Measurements from ENCODE around the gene MARK3.

The MARK3 gene

GRCh38 chr14:103427485-103428443 is 42.5 kb downstream of the MARK3 start:
- no peak overlapping the region for H2BK12ac ChIP-seq (ENCODE audit: low read length)
- H3K4me1 ChIP-seq (ENCODE audit: control insufficient read depth in 1 of 2, insufficient read depth in 2 of 2, low read length in 2 of 2), result peaks cover 3 to 11% of the 10 kb centered on the region in 2 experiments
- peak in 1 of 2 donors; percentile 22 for DNase-seq
- peaks cover 0 to 2% of the 10 kb centered on the region in 2 experiments for H3K36me3 ChIP-seq (ENCODE audit: control insufficient read depth in 1 of 2, insufficient read depth in 2 of 2, low read length in 2 of 2)
- H4K8ac ChIP-seq (ENCODE audit: low read depth, low read length), result no peak overlapping the region
- H3K14ac ChIP-seq (ENCODE audit: low read length), result no peak overlapping the region
- no peak overlapping the region for H3K18ac ChIP-seq (ENCODE audit: low read length)
- no peak overlapping the region for H3K23ac ChIP-seq (ENCODE audit: low read length)
- H3K4me3 ChIP-seq (ENCODE audit: low read depth, low read length), result no peak overlapping the region
- H3K4me2 ChIP-seq (ENCODE audit: low read length), result no peak overlapping the region
- no CpG with 5 or more reads among the region's 3 CpGs for WGBS (ENCODE audit: extremely low coverage, insufficient coverage, insufficient read length)
- no peak overlapping the region for H3K4ac ChIP-seq (ENCODE audit: low read depth, low read length)
- no peaks in the 10 kb centered on the region for H3K9me3 ChIP-seq (ENCODE audit: insufficient read depth, low read depth, low read length)
- no peaks in the 10 kb centered on the region for H3K79me2 ChIP-seq (ENCODE audit: control insufficient read depth, insufficient read depth, low read length, poor library complexity)
- peak overlapping the region; percentile 37 for H2BK5ac ChIP-seq (ENCODE audit: low read depth, low read length, poor library complexity)
- H3K27ac ChIP-seq (ENCODE audit: low read depth, low read length), result no peak overlapping the region
- no peak overlapping the region for H3K9ac ChIP-seq (ENCODE audit: low read length)
- no peak overlapping the region for H4K91ac ChIP-seq (ENCODE audit: low read depth, low read length)
- no peak overlapping the region for H4K12ac ChIP-seq (ENCODE audit: low read depth, low read length)
- H3K27me3 ChIP-seq (ENCODE audit: insufficient read depth, low read length), result no peaks in the 10 kb centered on the region
- no peak overlapping the region for H2BK120ac ChIP-seq (ENCODE audit: insufficient read depth, low read length, poor library complexity)
- H2AK5ac ChIP-seq (ENCODE audit: low read length), result no peak overlapping the region
- H2AFZ ChIP-seq (ENCODE audit: insufficient read depth, low read length, poor library complexity), result no peak overlapping the region
- H3K79me1 ChIP-seq (ENCODE audit: low read length), result no peaks in the 10 kb centered on the region

GRCh38 chr14:103428723-103429556 is 43.7 kb downstream of the MARK3 start:
- H4K12ac ChIP-seq (ENCODE audit: low read depth, low read length), result no peak overlapping the region
- H4K8ac ChIP-seq (ENCODE audit: low read depth, low read length), result no peak overlapping the region
- H2AK5ac ChIP-seq (ENCODE audit: low read length), result no peak overlapping the region
- H3K36me3 ChIP-seq (ENCODE audit: control insufficient read depth in 1 of 2, insufficient read depth in 2 of 2, low read length in 2 of 2), result peaks cover 0 to 5% of the 10 kb centered on the region in 2 experiments
- no CpG with 5 or more reads among the region's 3 CpGs for WGBS (ENCODE audit: extremely low coverage, insufficient coverage, insufficient read length)
- H3K27ac ChIP-seq (ENCODE audit: low read depth, low read length), result no peak overlapping the region
- H3K4ac ChIP-seq (ENCODE audit: low read depth, low read length), result no peak overlapping the region
- no peak overlapping the region for H3K18ac ChIP-seq (ENCODE audit: low read length)
- H2BK12ac ChIP-seq (ENCODE audit: low read length), result no peak overlapping the region
- H3K79me2 ChIP-seq (ENCODE audit: control insufficient read depth, insufficient read depth, low read length, poor library complexity), result no peaks in the 10 kb centered on the region
- no peak overlapping the region for H3K4me2 ChIP-seq (ENCODE audit: low read length)
- H3K27me3 ChIP-seq (ENCODE audit: insufficient read depth, low read length), result no peaks in the 10 kb centered on the region
- no peak overlapping the region for H2AFZ ChIP-seq (ENCODE audit: insufficient read depth, low read length, poor library complexity)
- H2BK5ac ChIP-seq (ENCODE audit: low read depth, low read length, poor library complexity), result no peak overlapping the region
- H3K9me3 ChIP-seq (ENCODE audit: insufficient read depth, low read depth, low read length), result no peaks in the 10 kb centered on the region
- no peak overlapping the region for H2BK120ac ChIP-seq (ENCODE audit: insufficient read depth, low read length, poor library complexity)
- H3K14ac ChIP-seq (ENCODE audit: low read length), result no peak overlapping the region
- no peaks in the 10 kb centered on the region for H3K79me1 ChIP-seq (ENCODE audit: low read length)
- DNase-seq, result no peak
- no peak overlapping the region for H3K23ac ChIP-seq (ENCODE audit: low read length)
- no peak overlapping the region for H3K9ac ChIP-seq (ENCODE audit: low read length)
- H3K4me1 ChIP-seq (ENCODE audit: control insufficient read depth in 1 of 2, insufficient read depth in 2 of 2, low read length in 2 of 2), result peaks cover 0 to 5% of the 10 kb centered on the region in 2 experiments
- no peak overlapping the region for H4K91ac ChIP-seq (ENCODE audit: low read depth, low read length)
- no peak overlapping the region for H3K4me3 ChIP-seq (ENCODE audit: low read depth, low read length)

- H3K4me1 ChIP-seq (ENCODE audit: control insufficient read depth in 1 of 2, insufficient read depth in 2 of 2, low read length in 2 of 2), result peaks cover 0 to 5% of the 10 kb centered on the region in 2 experiments
- no peak overlapping the region for H3K4me3 ChIP-seq (ENCODE audit: low read depth, low read length)
- no CpG with 5 or more reads among the region's 3 CpGs for WGBS (ENCODE audit: extremely low coverage, insufficient coverage, insufficient read length)
- H3K4ac ChIP-seq (ENCODE audit: low read depth, low read length), result no peak overlapping the region
- H2BK120ac ChIP-seq (ENCODE audit: insufficient read depth, low read length, poor library complexity), result no peak overlapping the region
- no peak overlapping the region for H4K91ac ChIP-seq (ENCODE audit: low read depth, low read length)
- no peak overlapping the region for H2BK5ac ChIP-seq (ENCODE audit: low read depth, low read length, poor library complexity)
- H3K79me2 ChIP-seq (ENCODE audit: control insufficient read depth, insufficient read depth, low read length, poor library complexity), result no peaks in the 10 kb centered on the region
- no peak overlapping the region for H2AK5ac ChIP-seq (ENCODE audit: low read length)
- no peak overlapping the region for H3K18ac ChIP-seq (ENCODE audit: low read length)
- no peaks in the 10 kb centered on the region for H3K27me3 ChIP-seq (ENCODE audit: insufficient read depth, low read length)
- no peak overlapping the region for H3K9ac ChIP-seq (ENCODE audit: low read length)
- no peak overlapping the region for H3K27ac ChIP-seq (ENCODE audit: low read depth, low read length)
- H3K79me1 ChIP-seq (ENCODE audit: low read length), result no peaks in the 10 kb centered on the region
- H2BK12ac ChIP-seq (ENCODE audit: low read length), result no peak overlapping the region
- H4K12ac ChIP-seq (ENCODE audit: low read depth, low read length), result no peak overlapping the region
- no peak overlapping the region for H2AFZ ChIP-seq (ENCODE audit: insufficient read depth, low read length, poor library complexity)
- no peak overlapping the region for H3K14ac ChIP-seq (ENCODE audit: low read length)
- no peaks in the 10 kb centered on the region for H3K9me3 ChIP-seq (ENCODE audit: insufficient read depth, low read depth, low read length)
- DNase-seq, result no peak
- peaks cover 2 to 5% of the 10 kb centered on the region in 2 experiments for H3K36me3 ChIP-seq (ENCODE audit: control insufficient read depth in 1 of 2, insufficient read depth in 2 of 2, low read length in 2 of 2)
- no peak overlapping the region for H3K4me2 ChIP-seq (ENCODE audit: low read length)
- H4K8ac ChIP-seq (ENCODE audit: low read depth, low read length), result no peak overlapping the region
- H3K23ac ChIP-seq (ENCODE audit: low read length), result no peak overlapping the region
Measured at GRCh38 chr14:103430358-103430757, 45.1 kb downstream of the MARK3 start.

GRCh38 chr14:103432627-103433026 is 47.4 kb downstream of the MARK3 start:
- no peak overlapping the region for H3K9ac ChIP-seq (ENCODE audit: low read length)
- H3K9me3 ChIP-seq (ENCODE audit: insufficient read depth, low read depth, low read length), result no peaks in the 10 kb centered on the region
- no peak overlapping the region for H3K23ac ChIP-seq (ENCODE audit: low read length)
- no peak overlapping the region for H3K4me2 ChIP-seq (ENCODE audit: low read length)
- H3K79me1 ChIP-seq (ENCODE audit: low read length), result no peaks in the 10 kb centered on the region
- H3K4me1 ChIP-seq (ENCODE audit: control insufficient read depth in 1 of 2, insufficient read depth in 2 of 2, low read length in 2 of 2), result peaks cover 0 to 3% of the 10 kb centered on the region in 2 experiments
- H4K12ac ChIP-seq (ENCODE audit: low read depth, low read length), result no peak overlapping the region
- no peak overlapping the region for H2BK5ac ChIP-seq (ENCODE audit: low read depth, low read length, poor library complexity)
- H4K8ac ChIP-seq (ENCODE audit: low read depth, low read length), result no peak overlapping the region
- no peak overlapping the region for H2AK5ac ChIP-seq (ENCODE audit: low read length)
- H3K4ac ChIP-seq (ENCODE audit: low read depth, low read length), result no peak overlapping the region
- H3K79me2 ChIP-seq (ENCODE audit: control insufficient read depth, insufficient read depth, low read length, poor library complexity), result peaks cover 2% of the 10 kb centered on the region
- H4K91ac ChIP-seq (ENCODE audit: low read depth, low read length), result no peak overlapping the region
- H3K14ac ChIP-seq (ENCODE audit: low read length), result no peak overlapping the region
- H3K18ac ChIP-seq (ENCODE audit: low read length), result peak overlapping the region; percentile 37
- H3K36me3 ChIP-seq (ENCODE audit: control insufficient read depth in 1 of 2, insufficient read depth in 2 of 2, low read length in 2 of 2), result peaks cover 2 to 3% of the 10 kb centered on the region in 2 experiments
- H2BK12ac ChIP-seq (ENCODE audit: low read length), result no peak overlapping the region
- no peak for DNase-seq
- H2AFZ ChIP-seq (ENCODE audit: insufficient read depth, low read length, poor library complexity), result no peak overlapping the region
- H2BK120ac ChIP-seq (ENCODE audit: insufficient read depth, low read length, poor library complexity), result no peak overlapping the region
- no peak overlapping the region for H3K27ac ChIP-seq (ENCODE audit: low read depth, low read length)
- WGBS (ENCODE audit: extremely low coverage, insufficient coverage, insufficient read length), result no CpG with 5 or more reads among the region's 4 CpGs
- H3K4me3 ChIP-seq (ENCODE audit: low read depth, low read length), result no peak overlapping the region
- no peaks in the 10 kb centered on the region for H3K27me3 ChIP-seq (ENCODE audit: insufficient read depth, low read length)
